Ramos (cell line): Measurements from ENCODE around the gene CDH2.

Experiments used
- in situ Hi-C: fragments of 300-500 bp; cut with MboI; formaldehyde crosslinking; loops from one replicate; pipeline ENCODE4 v1.14.3; 2022; ENCODE audit warnings: low sequenced_read_pairs; ENCODE audit not compliant: unreplicated experiment

CDH2 gene

GRCh38 chr18:28134774-28135173 lies 42.2 kb downstream of the CDH2 start:
- in situ Hi-C loops, result loop anchor here (25.0 kb wide), 1 partner anchor 97 kb away; no protein-coding TSS in a partner anchor

DNA sequence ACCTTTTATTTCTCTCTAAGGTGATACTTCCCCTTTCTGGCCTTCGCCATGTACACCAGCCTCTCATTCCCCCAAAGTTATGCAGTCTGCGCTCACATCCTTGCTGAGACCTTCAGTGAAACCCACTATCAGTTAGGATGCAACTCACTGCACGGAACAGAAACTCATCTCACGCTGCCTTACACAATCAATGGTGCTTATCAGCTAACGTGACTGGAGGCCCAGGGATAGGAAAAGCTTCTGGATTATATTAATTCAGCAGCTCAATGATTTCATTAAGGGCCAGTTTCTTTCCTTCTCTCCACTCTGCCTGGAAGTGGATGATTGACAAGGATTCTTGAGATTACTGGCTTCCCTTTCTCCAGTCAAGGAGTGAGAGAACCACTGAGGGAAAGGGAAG lies 44.8 kb downstream of the CDH2 start:
- in situ Hi-C loops, result loop anchor here (25.0 kb wide), 1 partner anchor 95 kb away; no protein-coding TSS in a partner anchor

DNA sequence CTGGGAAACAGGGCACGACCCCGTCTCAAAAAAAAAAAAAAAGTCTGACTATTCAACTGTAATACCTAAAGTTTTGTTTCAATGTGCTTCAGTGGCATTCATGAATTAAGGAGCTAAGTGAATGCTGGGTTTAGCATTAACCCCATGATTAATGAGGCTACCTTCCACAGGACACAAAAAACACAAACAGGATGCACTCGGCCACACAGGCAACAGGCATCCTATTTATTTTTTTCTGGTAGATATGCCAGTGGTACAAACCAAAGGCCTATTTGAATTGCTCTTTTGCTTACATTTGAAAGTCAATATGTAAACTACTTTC lies 48.3 kb downstream of the CDH2 start:
- in situ Hi-C loops, result loop anchor here (25.0 kb wide), 1 partner anchor 91 kb away; no protein-coding TSS in a partner anchor

GRCh38 chr18:28127763-28128658 lies 48.9 kb downstream of the CDH2 start:
- in situ Hi-C loops, result loop anchor here (25.0 kb wide), 1 partner anchor 91 kb away; no protein-coding TSS in a partner anchor

- in situ Hi-C loops, result loop anchor here (25.0 kb wide), 1 partner anchor 90 kb away; no protein-coding TSS in a partner anchor
Observed at GRCh38 chr18:28127228-28127627, 49.7 kb downstream of the CDH2 start.

- in situ Hi-C loops, result loop anchor here (25.0 kb wide), 1 partner anchor 89 kb away; no protein-coding TSS in a partner anchor
Observed at GRCh38 chr18:28126768-28127167, 50.2 kb downstream of the CDH2 start.

GRCh38 chr18:28125051-28125450 lies 51.9 kb downstream of the CDH2 start:
- in situ Hi-C loops, result loop anchor here (25.0 kb wide), 1 partner anchor 88 kb away; no protein-coding TSS in a partner anchor

GRCh38 chr18:28124131-28125029 lies 52.5 kb downstream of the CDH2 start:
- in situ Hi-C loops, result loop anchor here (25.0 kb wide), 1 partner anchor 87 kb away; no protein-coding TSS in a partner anchor

GRCh38 chr18:28123401-28124030 lies 53.4 kb downstream of the CDH2 start:
- in situ Hi-C loops, result no loop called here

- in situ Hi-C loops, result no loop called here
Observed at GRCh38 chr18:28120828-28121515, 56.0 kb downstream of the CDH2 start.

GRCh38 chr18:28116461-28116860 lies 60.5 kb downstream of the CDH2 start:
- in situ Hi-C loops, result no loop called here

- in situ Hi-C loops, result no loop called here
Observed at GRCh38 chr18:28115149-28115550, 61.8 kb downstream of the CDH2 start.

GRCh38 chr18:28114472-28114871 lies 62.5 kb downstream of the CDH2 start:
- in situ Hi-C loops, result no loop called here

GRCh38 chr18:28113271-28114029 lies 63.5 kb downstream of the CDH2 start:
- in situ Hi-C loops, result no loop called here

DNA sequence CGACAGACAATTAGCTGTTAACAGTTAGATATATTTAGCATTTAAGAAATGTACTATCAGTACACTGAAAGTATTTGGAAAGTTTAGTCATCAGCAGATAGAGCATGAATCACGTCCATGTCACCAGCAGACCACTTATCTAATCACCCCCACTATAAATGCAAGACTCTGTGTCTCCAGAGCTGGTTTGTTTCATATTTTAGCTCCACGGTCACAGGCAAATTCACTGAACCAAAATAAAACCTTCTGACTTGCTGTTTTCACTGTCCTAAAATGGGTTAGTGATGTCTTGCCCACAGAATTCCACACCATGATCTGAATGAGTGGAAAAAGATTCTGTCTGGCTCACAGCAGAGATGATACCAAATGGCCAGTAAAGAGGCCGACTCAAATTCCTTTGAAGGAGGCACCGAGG lies 64.9 kb downstream of the CDH2 start:
- in situ Hi-C loops, result no loop called here

GRCh38 chr18:28110924-28111323 lies 66.0 kb downstream of the CDH2 start:
- in situ Hi-C loops, result no loop called here

DNA sequence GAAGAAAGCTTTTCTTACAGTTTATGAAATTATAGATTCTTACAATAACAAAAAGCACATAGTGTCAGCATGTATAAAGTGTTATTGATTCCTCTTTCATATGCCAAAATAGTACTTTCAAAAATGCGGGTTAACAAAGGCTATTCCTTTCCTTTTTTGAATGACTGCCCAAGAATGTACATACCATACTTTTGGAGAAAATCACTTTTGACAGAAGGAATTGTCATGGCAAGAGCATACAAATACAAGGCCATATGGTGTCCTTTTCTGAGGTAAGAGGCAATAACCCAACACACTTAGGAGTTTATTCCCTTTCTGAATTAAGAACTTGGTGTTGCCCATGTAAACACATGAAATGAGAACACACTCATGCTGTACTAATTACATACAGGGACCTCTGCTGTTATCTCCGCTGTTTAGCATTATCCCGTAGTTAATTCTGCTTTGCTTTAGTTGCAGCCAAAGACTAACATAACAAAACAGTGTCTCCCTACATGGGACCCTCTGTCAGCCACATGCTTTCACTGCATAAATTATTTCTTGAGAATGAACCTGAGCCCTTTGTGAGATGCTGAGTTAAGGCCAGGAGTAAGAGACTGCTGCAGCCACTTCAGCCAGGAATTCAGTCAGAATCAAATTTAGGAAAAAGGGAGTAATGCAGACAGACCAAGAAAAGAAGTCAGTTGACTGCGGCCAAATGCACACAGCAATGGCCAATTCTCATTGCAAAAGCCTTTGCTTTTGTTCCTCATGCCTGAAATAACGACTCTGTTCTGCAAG lies 67.0 kb downstream of the CDH2 start:
- in situ Hi-C loops, result no loop called here

- in situ Hi-C loops, result no loop called here
Observed at GRCh38 chr18:28108814-28109213, 68.1 kb downstream of the CDH2 start.
